Measurements from ENCODE around the gene TDP1.

- no peak for TF ChIP-seq FOXA1 (IDR thresholded peaks at IDR 0.05)
- TF ChIP-seq CTCF (IDR thresholded peaks at IDR 0.05; ENCODE audit: low read depth, low read length, missing input control), result no peak
- no peak for TF ChIP-seq EGR1 (IDR thresholded peaks at IDR 0.05; ENCODE audit: low read depth in 2 of 2)
- no peak for TF ChIP-seq ATF3 (IDR thresholded peaks at IDR 0.05)
- no peak for TF ChIP-seq MAX (IDR thresholded peaks at IDR 0.05)
These were observed 106.5 kb downstream of the TDP1 start for GRCh38 chr14:90062127-90062794.
